ENCODE data around the gene GRIK4. TPM values are rescaled to one million over a fixed set of nuclear protein-coding genes. Genes with fewer than 3 reads are reported as not detected.
A peak's percentile ranks its signal among the peaks of the same experiment; 100 is the strongest.

The GRIK4 gene
- total and polyA plus RNA-seq, 2 experiments from 2014 or later, result 0.28 to 0.45 TPM

GRCh38 chr11:120771551-120772060, 260.1 kb downstream of the GRIK4 start:
- TF ChIP-seq CTCF (IDR thresholded peaks at IDR 0.05; ENCODE audit: low read depth, low read length), result no peak
- Histone ChIP-seq H3K4me3 (no peak overlapping the region), H3K4me1 (ENCODE audit: low read depth) (no peaks in the 10 kb centered on the region), H3K27me3 (no peaks in the 10 kb centered on the region), H3K27ac (no peak overlapping the region), H3K9me3 (ENCODE audit: low read depth) (no peaks in the 10 kb centered on the region), H3K36me3 (no peaks in the 10 kb centered on the region)
- no peak for DNase-seq (ENCODE audit: low read depth in 1 of 2, low spot score in 1 of 2)

GRCh38 chr11:120773501-120774031, 262.0 kb downstream of the GRIK4 start:
- peak in 1 of 2 donors; percentile 47 for DNase-seq (ENCODE audit: low read depth in 1 of 2, low spot score in 1 of 2)
- no peaks in the 10 kb centered on the region for H3K36me3 ChIP-seq
- no peaks in the 10 kb centered on the region for H3K4me1 ChIP-seq (ENCODE audit: low read depth)
- H3K4me3 ChIP-seq, result no peak overlapping the region
- no peak overlapping the region for H3K27ac ChIP-seq
- no peaks in the 10 kb centered on the region for H3K27me3 ChIP-seq
- H3K9me3 ChIP-seq (ENCODE audit: low read depth), result no peaks in the 10 kb centered on the region
- no peak for TF ChIP-seq CTCF (IDR thresholded peaks at IDR 0.05; ENCODE audit: low read depth, low read length)

GRCh38 chr11:120774591-120775386, 263.2 kb downstream of the GRIK4 start:
- no peak for DNase-seq (ENCODE audit: low read depth in 1 of 2, low spot score in 1 of 2)
- no peaks in the 10 kb centered on the region for H3K9me3 ChIP-seq (ENCODE audit: low read depth)
- no peaks in the 10 kb centered on the region for H3K27me3 ChIP-seq
- H3K36me3 ChIP-seq, result no peaks in the 10 kb centered on the region
- H3K27ac ChIP-seq, result no peak overlapping the region
- H3K4me3 ChIP-seq, result no peak overlapping the region
- no peak for TF ChIP-seq CTCF (IDR thresholded peaks at IDR 0.05; ENCODE audit: low read depth, low read length)
- no peaks in the 10 kb centered on the region for H3K4me1 ChIP-seq (ENCODE audit: low read depth)

- Histone ChIP-seq H3K9me3 (ENCODE audit: low read depth) (no peaks in the 10 kb centered on the region), H3K4me3 (no peak overlapping the region), H3K36me3 (no peaks in the 10 kb centered on the region), H3K27me3 (no peaks in the 10 kb centered on the region), H3K4me1 (ENCODE audit: low read depth) (no peaks in the 10 kb centered on the region), H3K27ac (no peak overlapping the region)
- DNase-seq (ENCODE audit: low read depth in 1 of 2, low spot score in 1 of 2), result no peak
- no peak for TF ChIP-seq CTCF (IDR thresholded peaks at IDR 0.05; ENCODE audit: low read depth, low read length)
Observed at GRCh38 chr11:120775986-120776951, 264.7 kb downstream of the GRIK4 start.

- no peak for TF ChIP-seq CTCF (IDR thresholded peaks at IDR 0.05; ENCODE audit: low read depth, low read length)
- H3K27ac ChIP-seq, result no peak overlapping the region
- peaks cover 4% of the 10 kb centered on the region for H3K27me3 ChIP-seq
- H3K36me3 ChIP-seq, result no peaks in the 10 kb centered on the region
- no peaks in the 10 kb centered on the region for H3K4me1 ChIP-seq (ENCODE audit: low read depth)
- DNase-seq (ENCODE audit: low read depth in 1 of 2, low spot score in 1 of 2), result no peak
- no peak overlapping the region for H3K4me3 ChIP-seq
- H3K9me3 ChIP-seq (ENCODE audit: low read depth), result no peaks in the 10 kb centered on the region
Observed at GRCh38 chr11:120778685-120779490, 267.3 kb downstream of the GRIK4 start.
